ENCODE data around the gene CLTB. TPM values are rescaled to one million over a fixed set of nuclear protein-coding genes. Genes with fewer than 3 reads are reported as not detected.

CLTB gene
- total and polyA plus RNA-seq, 10 of the 15 experiments (the other 5 are each of a cell fraction or from before 2014, with no cell fraction given): 1.6 to 52.8 (median 36.9) TPM

DNA sequence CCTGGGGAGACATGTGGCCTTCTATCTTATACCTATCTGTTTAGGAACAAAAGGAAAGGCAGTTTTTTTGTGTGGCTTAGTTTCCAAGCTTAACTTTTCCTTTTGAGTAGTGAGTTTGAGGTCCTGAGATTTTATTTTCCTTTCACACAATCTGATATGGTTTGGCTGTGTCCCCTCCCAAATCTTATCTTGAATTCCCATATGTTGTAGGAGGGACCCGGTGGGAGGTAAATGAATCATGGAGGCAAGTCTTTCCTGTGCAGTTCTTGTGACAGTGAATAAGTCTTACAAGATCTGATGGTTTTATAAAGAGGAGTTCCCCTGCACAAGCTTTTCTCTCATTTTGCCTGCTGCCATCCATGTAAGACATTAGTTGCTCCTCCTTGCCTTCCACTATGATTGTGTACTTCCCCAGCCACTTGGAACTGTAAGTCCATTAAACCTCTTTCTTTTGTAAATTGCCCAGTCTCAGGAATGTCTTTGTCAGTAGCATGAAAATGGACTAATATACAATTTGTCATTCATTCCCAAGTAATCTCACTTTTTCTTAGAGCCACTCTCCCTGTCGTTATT, 4.7 kb upstream of the CLTB start:
- Histone ChIP-seq H3K9me3 (replicated peaks; ENCODE audit: control insufficient read depth, insufficient read depth, low read length) (no peaks in the 10 kb centered on the region; the same call in 2 of the 3 replicates), H3K4me2 (ENCODE audit: control insufficient read depth, insufficient read depth) (no peak overlapping the region), H3K9ac (ENCODE audit: control insufficient read depth, insufficient read depth, low read length) (no peak overlapping the region), H2AFZ (ENCODE audit: control insufficient read depth, low read depth, low read length) (no peak overlapping the region), H3K79me2 (ENCODE audit: control insufficient read depth, insufficient read depth, low read length) (peaks cover 2% of the 10 kb centered on the region; the same call in 1 of the 2 replicates), H3K36me3 (ENCODE audit: control insufficient read depth in 2 of 2, insufficient read depth in 2 of 2, low read length in 1 of 2) (no peaks in the 10 kb centered on the region), H3K4me1 (ENCODE audit: control insufficient read depth, insufficient read depth, low read length) (peaks cover 6% of the 10 kb centered on the region), H4K20me1 (ENCODE audit: control insufficient read depth, insufficient read depth) (no peaks in the 10 kb centered on the region), H3K4me3 (no peak overlapping the region), H3K27me3 (replicated peaks in 1 of 2; ENCODE audit: control insufficient read depth in 2 of 2, insufficient read depth in 2 of 2, low read length in 1 of 2) (no peaks in the 10 kb centered on the region), H3K27ac (ENCODE audit: control insufficient read depth, insufficient read depth) (no peak overlapping the region)
- DNase-seq (ENCODE audit: low read depth, low spot score): no peak
- SMC1A ChIA-PET (ENCODE audit: uncharacterized antibody, unreplicated experiment): no interaction called here
- no TSS peak for BruUV-seq (replicated peaks)
- no peak for ATAC-seq
- in situ Hi-C loops (cut with MboI) (no loop called here), intact Hi-C loops (cut with micrococcal nuclease; ENCODE audit: unreplicated experiment) (no loop called here)
- POLR2A ChIA-PET: interaction anchor here (0.6 kb wide), 1 partner anchor 187 kb away, joined by 6 read pairs; no protein-coding TSS in a partner anchor
- 41% methylated on average over 2 of the region's 2 CpGs for WGBS (ENCODE audit: insufficient coverage, insufficient replicate concordance, low lambda C conversion rate, missing lambda C conversion rate)
- CTCF ChIA-PET: interaction anchor here (1.1 kb wide), 1 partner anchor 102 kb away, joined by 3 read pairs; no protein-coding TSS in a partner anchor
- RAD21 ChIA-PET (ENCODE audit: unreplicated experiment): no interaction called here
- TF ChIP-seq, protein P1, sequence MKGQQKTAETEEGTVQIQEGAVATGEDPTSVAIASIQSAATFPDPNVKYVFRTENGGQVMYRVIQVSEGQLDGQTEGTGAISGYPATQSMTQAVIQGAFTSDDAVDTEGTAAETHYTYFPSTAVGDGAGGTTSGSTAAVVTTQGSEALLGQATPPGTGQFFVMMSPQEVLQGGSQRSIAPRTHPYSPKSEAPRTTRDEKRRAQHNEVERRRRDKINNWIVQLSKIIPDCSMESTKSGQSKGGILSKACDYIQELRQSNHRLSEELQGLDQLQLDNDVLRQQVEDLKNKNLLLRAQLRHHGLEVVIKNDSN (IDR thresholded peaks at IDR 0.05; ENCODE audit: borderline replicate concordance, extremely low read length, insufficient read depth, low read depth, low read length): no peak
- TF ChIP-seq, protein P2, sequence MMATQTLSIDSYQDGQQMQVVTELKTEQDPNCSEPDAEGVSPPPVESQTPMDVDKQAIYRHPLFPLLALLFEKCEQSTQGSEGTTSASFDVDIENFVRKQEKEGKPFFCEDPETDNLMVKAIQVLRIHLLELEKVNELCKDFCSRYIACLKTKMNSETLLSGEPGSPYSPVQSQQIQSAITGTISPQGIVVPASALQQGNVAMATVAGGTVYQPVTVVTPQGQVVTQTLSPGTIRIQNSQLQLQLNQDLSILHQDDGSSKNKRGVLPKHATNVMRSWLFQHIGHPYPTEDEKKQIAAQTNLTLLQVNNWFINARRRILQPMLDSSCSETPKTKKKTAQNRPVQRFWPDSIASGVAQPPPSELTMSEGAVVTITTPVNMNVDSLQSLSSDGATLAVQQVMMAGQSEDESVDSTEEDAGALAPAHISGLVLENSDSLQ (IDR thresholded peaks at IDR 0.05): no peak
- no peak for TF ChIP-seq RBBP5 (conservative IDR thresholded peaks at IDR 0.05)
- TF ChIP-seq POU2F2 (IDR thresholded peaks at IDR 0.05; ENCODE audit: borderline replicate concordance, low read depth, low read length): no peak
- no peak for TF ChIP-seq TCF7 (IDR thresholded peaks at IDR 0.05; ENCODE audit: borderline replicate concordance)
- no peak for TF ChIP-seq HDAC6 (IDR thresholded peaks at IDR 0.05; ENCODE audit: unreplicated experiment)
- no peak for TF ChIP-seq POLR2AphosphoS2 (IDR thresholded peaks at IDR 0.05; ENCODE audit: low read depth, low read length)
- TF ChIP-seq, protein P3, sequence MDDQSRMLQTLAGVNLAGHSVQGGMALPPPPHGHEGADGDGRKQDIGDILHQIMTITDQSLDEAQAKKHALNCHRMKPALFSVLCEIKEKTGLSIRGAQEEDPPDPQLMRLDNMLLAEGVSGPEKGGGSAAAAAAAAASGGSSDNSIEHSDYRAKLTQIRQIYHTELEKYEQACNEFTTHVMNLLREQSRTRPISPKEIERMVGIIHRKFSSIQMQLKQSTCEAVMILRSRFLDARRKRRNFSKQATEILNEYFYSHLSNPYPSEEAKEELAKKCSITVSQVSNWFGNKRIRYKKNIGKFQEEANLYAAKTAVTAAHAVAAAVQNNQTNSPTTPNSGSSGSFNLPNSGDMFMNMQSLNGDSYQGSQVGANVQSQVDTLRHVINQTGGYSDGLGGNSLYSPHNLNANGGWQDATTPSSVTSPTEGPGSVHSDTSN (IDR thresholded peaks at IDR 0.05; ENCODE audit: insufficient replicate concordance, low read depth, low read length): no peak
- no peak for TF ChIP-seq CEBPB (IDR thresholded peaks at IDR 0.05; ENCODE audit: borderline replicate concordance in 1 of 2, low read depth in 2 of 2, low read length in 2 of 2)
- no peak for TF ChIP-seq RFX5 (IDR thresholded peaks at IDR 0.05; ENCODE audit: low read depth, low read length)
- TF ChIP-seq ZNF274 (IDR thresholded peaks at IDR 0.05; ENCODE audit: insufficient read depth, insufficient read length): no peak
- no peak for TF ChIP-seq ATF7 (IDR thresholded peaks at IDR 0.05; ENCODE audit: low read depth)
- no peak for TF ChIP-seq STAT1 (conservative IDR thresholded peaks at IDR 0.05)
- TF ChIP-seq, protein P4, sequence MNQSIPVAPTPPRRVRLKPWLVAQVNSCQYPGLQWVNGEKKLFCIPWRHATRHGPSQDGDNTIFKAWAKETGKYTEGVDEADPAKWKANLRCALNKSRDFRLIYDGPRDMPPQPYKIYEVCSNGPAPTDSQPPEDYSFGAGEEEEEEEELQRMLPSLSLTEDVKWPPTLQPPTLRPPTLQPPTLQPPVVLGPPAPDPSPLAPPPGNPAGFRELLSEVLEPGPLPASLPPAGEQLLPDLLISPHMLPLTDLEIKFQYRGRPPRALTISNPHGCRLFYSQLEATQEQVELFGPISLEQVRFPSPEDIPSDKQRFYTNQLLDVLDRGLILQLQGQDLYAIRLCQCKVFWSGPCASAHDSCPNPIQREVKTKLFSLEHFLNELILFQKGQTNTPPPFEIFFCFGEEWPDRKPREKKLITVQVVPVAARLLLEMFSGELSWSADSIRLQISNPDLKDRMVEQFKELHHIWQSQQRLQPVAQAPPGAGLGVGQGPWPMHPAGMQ (IDR thresholded peaks at IDR 0.05; ENCODE audit: borderline replicate concordance): no peak
- FAIRE-seq: no peak

Data from GM12878 (cell line).